ENCODE results near the gene PPIF.

DNA sequence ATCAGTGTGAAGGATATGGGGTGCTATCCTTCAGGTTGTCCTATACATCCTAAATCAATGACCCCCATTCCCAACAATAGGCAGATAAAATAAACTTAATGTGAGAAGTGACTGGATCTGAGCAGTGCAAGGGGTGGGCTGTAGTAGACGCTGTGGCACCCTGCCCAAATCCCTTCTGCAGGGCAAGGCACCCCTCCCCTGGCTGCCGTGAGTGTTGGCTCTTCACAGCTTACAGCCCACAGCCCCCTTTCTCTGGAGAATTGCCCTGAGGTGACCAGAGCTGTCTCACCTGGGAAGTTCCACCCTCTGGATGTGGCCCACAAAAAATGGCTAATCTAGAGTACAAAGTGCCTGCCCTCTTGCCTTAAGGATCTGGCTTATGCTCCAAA lies 25.8 kb upstream of the PPIF start:
- TF ChIP-seq, protein P1, sequence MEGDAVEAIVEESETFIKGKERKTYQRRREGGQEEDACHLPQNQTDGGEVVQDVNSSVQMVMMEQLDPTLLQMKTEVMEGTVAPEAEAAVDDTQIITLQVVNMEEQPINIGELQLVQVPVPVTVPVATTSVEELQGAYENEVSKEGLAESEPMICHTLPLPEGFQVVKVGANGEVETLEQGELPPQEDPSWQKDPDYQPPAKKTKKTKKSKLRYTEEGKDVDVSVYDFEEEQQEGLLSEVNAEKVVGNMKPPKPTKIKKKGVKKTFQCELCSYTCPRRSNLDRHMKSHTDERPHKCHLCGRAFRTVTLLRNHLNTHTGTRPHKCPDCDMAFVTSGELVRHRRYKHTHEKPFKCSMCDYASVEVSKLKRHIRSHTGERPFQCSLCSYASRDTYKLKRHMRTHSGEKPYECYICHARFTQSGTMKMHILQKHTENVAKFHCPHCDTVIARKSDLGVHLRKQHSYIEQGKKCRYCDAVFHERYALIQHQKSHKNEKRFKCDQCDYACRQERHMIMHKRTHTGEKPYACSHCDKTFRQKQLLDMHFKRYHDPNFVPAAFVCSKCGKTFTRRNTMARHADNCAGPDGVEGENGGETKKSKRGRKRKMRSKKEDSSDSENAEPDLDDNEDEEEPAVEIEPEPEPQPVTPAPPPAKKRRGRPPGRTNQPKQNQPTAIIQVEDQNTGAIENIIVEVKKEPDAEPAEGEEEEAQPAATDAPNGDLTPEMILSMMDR (IDR thresholded peaks at IDR 0.05; ENCODE audit: extremely low read depth in 1 of 2, insufficient read depth in 1 of 2, low read depth in 1 of 2, low read length in 2 of 2) = no peak
- TF ChIP-seq EZH2 (IDR thresholded peaks at IDR 0.05; ENCODE audit: borderline replicate concordance, low read depth, low read length, severe bottlenecking) (no peak), POLR2A (IDR thresholded peaks at IDR 0.05; ENCODE audit: low read depth, low read length) (no peak), JUN (IDR thresholded peaks at IDR 0.05; ENCODE audit: borderline replicate concordance, insufficient read depth, insufficient read length, low read depth) (no peak), GATA2 (IDR thresholded peaks at IDR 0.05; ENCODE audit: insufficient read depth, insufficient read length, low read depth, low read length) (no peak), POLR2AphosphoS5 (IDR thresholded peaks at IDR 0.05; ENCODE audit: insufficient read depth, low read depth, low read length) (no peak), MYC (IDR thresholded peaks at IDR 0.05; ENCODE audit: low read depth, low read length) (no peak)
- TF ChIP-seq, protein P2, sequence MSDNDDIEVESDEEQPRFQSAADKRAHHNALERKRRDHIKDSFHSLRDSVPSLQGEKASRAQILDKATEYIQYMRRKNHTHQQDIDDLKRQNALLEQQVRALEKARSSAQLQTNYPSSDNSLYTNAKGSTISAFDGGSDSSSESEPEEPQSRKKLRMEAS (IDR thresholded peaks at IDR 0.05; ENCODE audit: insufficient read depth, insufficient read length) = no peak
